ENCODE measurements around the gene TUBGCP5. TPM values are rescaled to one million over a fixed set of nuclear protein-coding genes. Genes with fewer than 3 reads are reported as not detected.
"Not testable (repeated sequence)": the region's sequence is repeated elsewhere in the genome, so short reads cannot be mapped to it uniquely, and the experiment has no call there.

The TUBGCP5 gene
- total and polyA plus RNA-seq, 2 of the 4 experiments (the other 2 are of a cell fraction), result 13.0 to 19.4 TPM

GRCh38 chr15:22981931-22982330 lies 57.4 kb downstream of the TUBGCP5 start:
- H3K18ac ChIP-seq (ENCODE audit: low read depth, low read length); H3K9ac ChIP-seq (ENCODE audit: low read depth, low read length); BruUV-seq (replicated peaks); H3K56ac ChIP-seq (ENCODE audit: extremely low read depth, insufficient read depth, low read length); H3K27me3 ChIP-seq (ENCODE audit: control insufficient read depth, insufficient read depth, low read length); H3K9me3 ChIP-seq (ENCODE audit: control insufficient read depth, insufficient read depth, low read length); H4K8ac ChIP-seq (ENCODE audit: low read depth in 2 of 2, low read length in 2 of 2); H3K4me1 ChIP-seq (ENCODE audit: control insufficient read depth, insufficient read depth, low read length); POLR2A ChIA-PET (ENCODE audit: unreplicated experiment); H3K23ac ChIP-seq (ENCODE audit: low read depth, low read length); DNase-seq; H3K27ac ChIP-seq (ENCODE audit: insufficient read depth, low read length); H2BK20ac ChIP-seq (ENCODE audit: low read depth, low read length); H3K4me3 ChIP-seq (ENCODE audit: insufficient read depth, low read depth, low read length); CTCF ChIA-PET; H2BK5ac ChIP-seq (ENCODE audit: low read depth, low read length, poor library complexity, severe bottlenecking); H3K4me2 ChIP-seq (ENCODE audit: low read depth, low read length); H2BK120ac ChIP-seq (ENCODE audit: low read depth, low read length); H3K9me1 ChIP-seq (ENCODE audit: insufficient read depth, low read length); H2AK5ac ChIP-seq (ENCODE audit: low read depth, low read length); intact Hi-C loops (cut with micrococcal nuclease); ATAC-seq (ENCODE audit: low read depth); H2AK9ac ChIP-seq (replicated peaks; ENCODE audit: low read depth, low read length, poor library complexity); dilution Hi-C loops (cut with HindIII; ENCODE audit: low sequenced_read_pairs, unreplicated experiment); H4K91ac ChIP-seq (ENCODE audit: insufficient read depth, low read depth, low read length); H3K4ac ChIP-seq (ENCODE audit: low read depth, low read length); H3K14ac ChIP-seq (replicated peaks; ENCODE audit: low read depth, low read length); H2AFZ ChIP-seq (replicated peaks; ENCODE audit: low read length, poor library complexity); H4K5ac ChIP-seq (ENCODE audit: low read depth, low read length); H2BK15ac ChIP-seq (ENCODE audit: low read depth, low read length); H3K36me3 ChIP-seq (ENCODE audit: control insufficient read depth, insufficient read depth, low read length); in situ Hi-C loops (cut with MboI; ENCODE audit: low sequenced_read_pairs): not testable (repeated sequence)
- Histone ChIP-seq H3K79me1 (ENCODE audit: low read depth in 1 of 2, low read length in 2 of 2) (peaks cover 0 to 14% of the 10 kb centered on the region in 2 experiments; a peak in 2 of 4 replicates), H4K20me1 (ENCODE audit: insufficient read depth, low read length) (peaks cover 23% of the 10 kb centered on the region)
- WGBS, 2 experiments (ENCODE audit: extremely low coverage in 2 of 2, insufficient read length in 1 of 2), result no CpG with 5 or more reads among the region's 11 CpGs

Measured in IMR-90 (cell line).